NCI-H187 (cell line): ENCODE measurements around the gene LILRA6.
"Not testable (repeated sequence)": the region's sequence is repeated elsewhere in the genome, so short reads cannot be mapped to it uniquely, and the experiment has no call there.

Source experiments
- DNase-seq, 2 experiments: peaks; one replicate each; lab custom pipeline; 2025; lab: John Stamatoyannopoulos, UW

LILRA6 gene

GRCh38 chr19:54207983-54208783 lies 34.4 kb downstream of the LILRA6 start:
- no peak for DNase-seq

GRCh38 chr19:54207676-54207982 lies 35.0 kb downstream of the LILRA6 start:
- no peak for DNase-seq

- not testable (repeated sequence) for DNase-seq
Observed at GRCh38 chr19:54207193-54207592, 35.4 kb downstream of the LILRA6 start.

DNA sequence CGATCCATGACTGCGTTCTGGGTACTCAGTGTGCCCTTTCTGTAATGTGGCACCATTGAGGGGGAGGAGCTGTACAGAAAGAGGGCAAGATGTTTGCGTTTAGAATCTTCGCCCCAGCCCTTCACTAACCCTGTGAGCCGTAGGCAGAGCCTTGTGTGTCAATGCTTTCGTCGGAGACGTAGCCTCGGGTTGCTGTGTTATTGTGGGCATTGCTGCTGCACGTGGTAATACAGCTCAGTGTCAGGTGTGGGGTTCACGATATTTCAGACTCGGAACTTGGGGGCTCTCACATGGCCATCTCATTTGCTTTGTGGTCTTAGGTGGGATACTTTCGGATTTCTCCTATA lies 35.8 kb downstream of the LILRA6 start:
- DNase-seq, result no peak

DNA sequence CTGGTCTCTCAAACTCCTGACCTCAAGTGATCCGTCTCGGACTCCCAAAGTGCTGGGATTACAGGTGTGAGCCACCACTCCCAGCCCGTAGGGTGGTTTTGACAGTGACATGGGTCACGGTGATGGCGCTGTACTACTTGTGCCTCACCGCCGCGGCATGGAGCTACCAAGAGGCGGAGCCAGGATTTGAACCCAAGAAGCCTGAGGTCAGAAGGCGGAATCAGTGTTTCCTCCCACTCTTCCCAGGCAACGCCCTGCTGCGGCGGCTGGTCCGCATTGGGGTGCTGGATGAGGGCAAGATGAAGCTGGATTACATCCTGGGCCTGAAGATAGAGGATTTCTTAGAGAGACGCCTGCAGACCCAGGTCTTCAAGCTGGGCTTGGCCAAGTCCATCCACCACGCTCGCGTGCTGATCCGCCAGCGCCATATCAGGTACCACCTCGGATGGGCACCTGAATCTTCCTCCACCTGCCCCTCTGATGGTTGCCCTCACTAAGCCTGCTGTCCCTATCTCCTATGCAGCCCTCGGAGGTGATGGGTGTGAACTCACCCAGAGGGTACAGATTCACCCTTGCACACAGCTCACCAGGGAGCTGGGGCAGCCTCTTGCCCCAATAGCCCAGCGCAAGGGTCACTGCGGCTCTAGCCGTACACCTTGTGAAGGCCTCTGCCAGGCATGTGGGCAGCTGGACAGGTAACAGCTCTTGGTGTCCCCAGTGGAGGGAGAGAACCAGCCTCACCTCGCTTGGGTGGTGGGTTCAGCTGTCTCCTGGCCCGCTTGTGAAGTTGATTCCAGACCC lies 36.4 kb downstream of the LILRA6 start:
- no peak for DNase-seq

- no peak for DNase-seq
Observed at GRCh38 chr19:54204767-54205468, 37.7 kb downstream of the LILRA6 start.

- no peak for DNase-seq
Observed at GRCh38 chr19:54203151-54203611, 39.4 kb downstream of the LILRA6 start.

GRCh38 chr19:54201980-54202379 lies 40.6 kb downstream of the LILRA6 start:
- no peak for DNase-seq

GRCh38 chr19:54201172-54201701 lies 41.4 kb downstream of the LILRA6 start:
- no peak for DNase-seq

- DNase-seq, result no peak
Observed at GRCh38 chr19:54199401-54199800, 43.2 kb downstream of the LILRA6 start.

DNA sequence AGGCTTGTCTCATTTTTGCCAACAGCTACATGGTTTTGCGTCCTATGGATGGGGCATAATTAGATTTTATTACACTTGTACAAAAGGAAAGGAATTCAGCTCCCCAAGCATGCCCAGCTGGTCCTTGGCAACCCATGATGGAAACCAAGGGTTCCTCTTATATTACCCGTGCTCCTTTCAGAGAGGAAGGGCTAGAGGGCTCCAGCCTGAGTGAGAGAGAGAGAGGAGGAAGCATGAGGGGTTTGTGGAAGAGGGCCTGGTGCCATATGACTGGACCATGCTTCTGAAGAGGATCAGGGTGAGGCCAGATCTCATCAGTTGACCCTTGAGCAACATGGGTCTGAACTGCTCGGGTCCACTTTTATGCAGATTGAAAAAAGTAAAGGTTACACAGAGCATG lies 45.5 kb downstream of the LILRA6 start:
- no peak for DNase-seq

GRCh38 chr19:54196536-54196935 lies 46.1 kb downstream of the LILRA6 start:
- DNase-seq, result no peak

DNA sequence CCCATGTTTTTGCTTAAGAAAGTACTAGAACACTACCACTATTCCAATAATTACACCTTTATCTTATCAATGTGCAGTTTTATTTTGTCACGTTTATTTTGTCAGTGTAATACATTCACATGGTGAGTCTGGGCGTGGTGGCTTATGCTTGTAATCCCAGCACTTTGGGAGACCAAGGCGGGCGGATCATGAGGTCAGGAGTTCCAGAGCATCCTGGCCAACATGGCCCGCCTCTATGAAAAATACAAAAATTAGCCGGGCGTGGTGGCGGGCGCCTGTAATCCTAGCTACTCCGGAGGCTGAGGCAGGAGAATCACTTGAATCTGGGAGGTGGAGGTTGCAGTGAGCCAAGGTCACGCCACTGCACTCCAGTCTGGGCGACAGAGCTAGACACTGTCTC lies 48.1 kb downstream of the LILRA6 start:
- not testable (repeated sequence) for DNase-seq

DNA sequence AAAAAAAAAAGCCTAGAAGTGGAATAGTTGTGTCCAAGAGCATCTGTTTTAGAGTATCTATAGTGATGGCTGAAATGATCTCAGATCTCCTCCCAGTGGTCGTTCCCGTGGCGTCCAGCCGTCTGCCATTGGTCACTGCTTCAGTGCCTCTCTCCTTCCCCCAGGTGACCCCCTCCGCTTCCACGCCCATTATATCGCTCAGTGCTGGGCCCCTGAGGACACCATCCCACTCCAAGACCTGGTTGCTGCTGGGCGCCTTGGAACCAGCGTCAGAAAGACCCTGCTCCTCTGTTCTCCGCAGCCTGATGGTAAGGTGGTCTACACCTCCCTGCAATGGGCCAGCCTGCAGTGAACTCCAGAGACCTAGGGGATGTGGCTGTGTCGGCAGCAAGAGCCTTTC lies 49.6 kb downstream of the LILRA6 start:
- no peak for DNase-seq

DNA sequence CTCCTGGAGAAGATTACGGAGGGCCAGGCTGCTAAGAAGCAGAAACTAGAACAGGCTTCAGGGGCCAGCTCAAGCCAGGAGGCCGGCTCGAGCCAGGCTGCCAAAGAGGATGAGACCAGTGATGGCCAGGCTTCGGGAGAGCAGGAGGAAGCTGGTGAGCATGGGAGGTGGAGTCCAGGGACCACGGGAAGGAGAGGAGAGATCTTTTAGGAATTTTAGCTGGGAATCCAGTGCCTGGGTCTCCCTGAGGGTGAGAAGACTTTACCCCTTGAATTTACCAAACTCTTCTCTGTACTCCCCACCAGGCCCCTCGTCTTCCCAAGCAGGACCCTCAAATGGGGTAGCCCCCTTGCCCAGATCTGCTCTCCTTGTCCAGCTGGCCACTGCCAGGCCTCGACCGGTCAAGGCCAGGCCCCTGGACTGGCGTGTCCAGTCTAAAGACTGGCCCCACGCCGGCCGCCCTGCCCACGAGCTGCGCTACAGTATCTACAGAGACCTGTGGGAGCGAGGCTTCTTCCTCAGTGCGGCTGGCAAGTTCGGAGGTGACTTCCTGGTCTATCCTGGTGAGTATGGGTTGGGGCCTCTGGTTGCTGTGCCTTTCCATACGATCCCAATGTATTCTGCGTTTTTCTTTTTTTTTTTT lies 50.7 kb downstream of the LILRA6 start:
- DNase-seq, result no peak

DNA sequence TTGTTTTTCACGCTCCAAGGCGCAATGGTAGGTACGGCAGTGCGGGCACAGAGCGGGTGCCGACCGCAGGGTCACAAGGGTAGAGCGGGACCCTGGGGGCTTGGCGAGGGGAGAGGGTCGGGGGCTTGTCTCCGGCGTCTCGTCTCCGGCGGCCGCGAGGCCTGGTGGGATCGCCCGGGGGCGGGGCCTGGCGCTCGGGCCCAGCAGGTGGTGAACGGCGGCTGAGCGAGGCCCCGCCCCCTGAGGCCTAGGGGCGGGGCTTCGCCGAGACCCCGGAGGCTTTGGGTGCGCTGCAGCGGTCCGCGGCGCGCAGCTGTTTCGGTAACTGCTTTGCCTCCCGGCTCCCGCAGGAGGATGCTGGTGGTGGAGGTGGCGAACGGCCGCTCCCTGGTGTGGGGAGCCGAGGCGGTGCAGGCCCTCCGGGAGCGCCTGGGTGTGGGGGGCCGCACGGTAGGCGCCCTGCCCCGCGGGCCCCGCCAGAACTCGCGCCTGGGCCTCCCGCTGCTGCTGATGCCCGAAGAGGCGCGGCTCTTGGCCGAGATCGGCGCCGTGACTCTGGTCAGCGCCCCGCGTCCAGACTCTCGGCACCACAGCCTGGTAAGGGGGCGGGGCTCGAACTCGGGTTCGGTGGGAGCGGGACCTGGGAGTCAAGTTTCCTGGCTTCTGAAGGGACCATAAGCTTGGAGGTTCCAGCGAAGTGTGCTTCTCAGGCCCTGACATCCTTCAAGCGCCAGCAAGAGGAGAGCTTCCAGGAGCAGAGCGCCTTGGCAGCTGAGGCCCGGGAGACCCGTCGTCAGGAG lies 51.4 kb downstream of the LILRA6 start, which contains the start of gene TSEN34:
TSS of gene TSEN34 (plus strand) at position 298 of the 800 bp plus-strand sequence. CDS start at position 355, 57 bp downstream.
- peak; percentile 78 to 87 for DNase-seq

GRCh38 chr19:54190503-54191010 lies 52.0 kb downstream of the LILRA6 start:
- DNase-seq, result peak; percentile 98 to 99

DNA sequence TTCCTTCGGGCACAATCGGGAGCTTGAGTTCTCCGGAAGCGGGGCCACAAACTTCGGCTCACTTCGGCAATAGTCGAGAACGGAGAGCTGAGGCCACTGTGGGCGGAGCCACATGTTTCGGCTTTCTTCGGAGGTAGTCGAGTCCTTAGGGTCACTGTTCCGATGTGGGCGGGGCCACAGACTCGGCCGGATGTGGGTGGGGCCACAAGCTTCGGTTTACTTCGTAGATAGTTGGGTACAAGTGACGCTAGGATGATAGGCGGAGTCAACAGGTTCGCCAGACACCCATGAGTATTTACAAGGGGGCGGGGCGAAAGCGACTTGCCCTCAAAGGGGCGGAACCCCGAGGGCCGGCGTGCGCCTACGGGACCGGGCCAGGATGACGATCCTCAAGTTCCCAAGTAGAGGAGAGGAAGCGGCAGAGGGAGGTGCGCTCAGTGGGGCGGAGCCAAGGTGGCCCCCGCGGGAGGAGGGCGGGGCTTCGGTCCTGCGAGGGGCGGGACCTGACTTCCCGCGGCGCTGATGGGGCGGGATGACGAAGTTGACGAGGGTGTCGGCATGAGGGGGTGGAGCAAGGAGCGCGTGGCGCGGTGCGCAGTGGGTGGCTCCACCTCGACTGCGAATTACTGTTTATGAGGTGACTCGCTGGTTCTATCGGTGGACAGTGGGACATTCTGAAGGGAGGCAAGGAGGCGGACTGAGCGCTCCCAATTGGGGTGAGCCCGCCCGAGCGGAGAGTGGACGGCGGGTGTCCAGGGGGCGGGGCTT lies 52.7 kb downstream of the LILRA6 start:
- DNase-seq, result peak; percentile 100

GRCh38 chr19:54189145-54189734 lies 53.4 kb downstream of the LILRA6 start, which contains the start of gene MBOAT7:
MBOAT7 (minus strand) TSS chr19:54189580; CDS start chr19:54188508, 1,072 bp downstream.
- no peak for DNase-seq
